Measurements from ENCODE around the gene GUCA2B.

GUCA2B gene

GRCh38 chr1:42152907-42153600 lies at the start of gene GUCA2B:
GUCA2B (plus strand) TSS chr1:42153410; CDS start chr1:42153451, 41 bp downstream.
- no peak for DNase-seq

GRCh38 chr1:42105025-42105424 lies 48.2 kb upstream of the GUCA2B start:
- DNase-seq = no peak

- DNase-seq = no peak
Observed at GRCh38 chr1:42108309-42108708, 44.9 kb upstream of the GUCA2B start.

- no peak for DNase-seq
Observed at GRCh38 chr1:42109600-42109999, 43.6 kb upstream of the GUCA2B start.

GRCh38 chr1:42114229-42114628 lies 39.0 kb upstream of the GUCA2B start:
- no peak for DNase-seq

GRCh38 chr1:42117214-42117613 lies 36.0 kb upstream of the GUCA2B start:
- no peak for DNase-seq

- DNase-seq = no peak
Observed at GRCh38 chr1:42118125-42118524, 35.1 kb upstream of the GUCA2B start.

GRCh38 chr1:42122408-42122807 lies 30.8 kb upstream of the GUCA2B start:
- DNase-seq = no peak

- no peak for DNase-seq
Observed at GRCh38 chr1:42125552-42125951, 27.7 kb upstream of the GUCA2B start.

GRCh38 chr1:42127767-42128166 lies 25.4 kb upstream of the GUCA2B start:
- DNase-seq = no peak

GRCh38 chr1:42128499-42128898 lies 24.7 kb upstream of the GUCA2B start:
- DNase-seq = no peak

- DNase-seq = no peak
Observed at GRCh38 chr1:42128964-42129363, 24.2 kb upstream of the GUCA2B start.

- DNase-seq = no peak
Observed at GRCh38 chr1:42130061-42130660, 23.0 kb upstream of the GUCA2B start.

- DNase-seq = no peak
Observed at GRCh38 chr1:42133390-42133789, 19.8 kb upstream of the GUCA2B start.

GRCh38 chr1:42133809-42134526 lies 19.2 kb upstream of the GUCA2B start:
- no peak for DNase-seq

GRCh38 chr1:42135426-42135825 lies 17.8 kb upstream of the GUCA2B start:
- no peak for DNase-seq

- no peak for DNase-seq
Observed at GRCh38 chr1:42136466-42136865, 16.7 kb upstream of the GUCA2B start.

GRCh38 chr1:42137766-42138165 lies 15.4 kb upstream of the GUCA2B start:
- DNase-seq = no peak

- no peak for DNase-seq
Observed at GRCh38 chr1:42138586-42138985, 14.6 kb upstream of the GUCA2B start.

GRCh38 chr1:42139444-42139843 lies 13.8 kb upstream of the GUCA2B start:
- DNase-seq = no peak

- DNase-seq = no peak
Observed at GRCh38 chr1:42140191-42140590, 13.0 kb upstream of the GUCA2B start.

GRCh38 chr1:42141978-42142377 lies 11.2 kb upstream of the GUCA2B start:
- no peak for DNase-seq

- DNase-seq = no peak
Observed at GRCh38 chr1:42142894-42143675, 10.1 kb upstream of the GUCA2B start.
